Measurements from ENCODE around the gene HAGH.

Gene HAGH

DNA sequence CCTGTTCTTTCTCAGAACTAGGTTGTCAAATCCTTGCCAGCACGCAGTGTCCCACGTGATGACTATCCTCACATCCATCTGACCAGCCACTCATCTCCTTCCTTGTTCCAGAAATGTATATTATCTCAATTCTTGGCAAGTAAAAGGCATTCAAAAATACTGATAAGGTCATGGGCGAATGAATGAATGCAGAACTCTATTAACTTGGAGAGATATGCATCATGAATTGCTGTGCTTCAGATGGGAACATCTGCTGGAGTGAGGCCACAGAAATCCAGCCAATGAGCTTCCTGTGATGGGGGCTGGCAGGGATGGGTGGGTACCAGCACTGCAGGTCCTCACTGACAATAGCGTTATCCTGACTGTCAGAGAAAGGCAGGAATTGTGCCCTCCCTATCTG, 19.4 kb upstream of the HAGH start:
- no peak overlapping the region for H3K27ac ChIP-seq (ENCODE audit: low read length)
- no peaks in the 10 kb centered on the region for H3K9me3 ChIP-seq (replicated peaks; ENCODE audit: insufficient read depth, low read length)
- H3K9ac ChIP-seq (ENCODE audit: low read length) = no peak overlapping the region
- no peak overlapping the region for H2AFZ ChIP-seq (ENCODE audit: low read length)
- H4K20me1 ChIP-seq (ENCODE audit: insufficient read depth, low read length) = no peaks in the 10 kb centered on the region
- no peak for DNase-seq
- H3K36me3 ChIP-seq (replicated peaks; ENCODE audit: insufficient read depth, low read length) = no peaks in the 10 kb centered on the region
- TF ChIP-seq EZH2 (optimal IDR thresholded peaks at IDR 0.05; ENCODE audit: low read depth, low read length) (no peak), CTCF (IDR thresholded peaks at IDR 0.05; ENCODE audit: low read length) (no peak), EZH2phosphoT487 (IDR thresholded peaks at IDR 0.05; ENCODE audit: low read length) (no peak)
- peaks cover 7% of the 10 kb centered on the region for H3K27me3 ChIP-seq (replicated peaks; ENCODE audit: insufficient read depth, low read length)
- H3K79me2 ChIP-seq (ENCODE audit: low read length) = no peaks in the 10 kb centered on the region
- no peaks in the 10 kb centered on the region for H3K9me2 ChIP-seq (replicated peaks; ENCODE audit: insufficient read depth, low read length)
- no peak overlapping the region for H3K4me3 ChIP-seq (ENCODE audit: low read length)
- H3F3A ChIP-seq (ENCODE audit: insufficient read depth, low read length) = no peaks in the 10 kb centered on the region
- H3K4me2 ChIP-seq (ENCODE audit: low read depth, low read length) = no peak overlapping the region
- no peaks in the 10 kb centered on the region for H3K4me1 ChIP-seq (ENCODE audit: low read length)

DNA sequence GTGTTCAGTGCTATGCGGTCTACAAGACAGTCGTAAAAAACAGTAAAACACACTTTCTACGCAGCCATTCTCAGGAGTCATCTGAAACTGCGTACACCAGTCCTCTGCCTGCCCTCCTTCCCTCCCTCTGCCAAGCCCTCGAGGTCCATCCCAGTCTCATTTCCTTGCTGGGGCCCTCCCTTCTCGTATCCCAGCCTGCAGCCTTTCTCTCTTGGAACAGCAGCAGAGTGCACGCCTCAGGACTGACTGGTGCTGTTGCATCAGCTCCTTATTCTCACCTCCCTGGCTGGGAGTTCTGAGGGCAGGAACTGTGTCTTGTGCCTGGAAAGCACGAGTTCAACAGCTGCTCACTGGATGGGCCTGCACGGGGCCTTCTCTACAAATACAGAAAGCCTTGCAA, 12.9 kb upstream of the HAGH start:
- H4K20me1 ChIP-seq (ENCODE audit: insufficient read depth, low read length) = no peaks in the 10 kb centered on the region
- no peaks in the 10 kb centered on the region for H3K9me2 ChIP-seq (replicated peaks; ENCODE audit: insufficient read depth, low read length)
- TF ChIP-seq EZH2phosphoT487 (IDR thresholded peaks at IDR 0.05; ENCODE audit: low read length) (no peak), EZH2 (optimal IDR thresholded peaks at IDR 0.05; ENCODE audit: low read depth, low read length) (no peak), CTCF (IDR thresholded peaks at IDR 0.05; ENCODE audit: low read length) (no peak)
- H3K27me3 ChIP-seq (replicated peaks; ENCODE audit: insufficient read depth, low read length) = no peaks in the 10 kb centered on the region
- H2AFZ ChIP-seq (ENCODE audit: low read length) = no peak overlapping the region
- H3F3A ChIP-seq (ENCODE audit: insufficient read depth, low read length) = no peaks in the 10 kb centered on the region
- no peaks in the 10 kb centered on the region for H3K9me3 ChIP-seq (replicated peaks; ENCODE audit: insufficient read depth, low read length)
- H3K4me3 ChIP-seq (ENCODE audit: low read length) = no peak overlapping the region
- H3K36me3 ChIP-seq (replicated peaks; ENCODE audit: insufficient read depth, low read length) = no peaks in the 10 kb centered on the region
- H3K4me1 ChIP-seq (ENCODE audit: low read length) = no peaks in the 10 kb centered on the region
- DNase-seq = no peak
- H3K9ac ChIP-seq (ENCODE audit: low read length) = no peak overlapping the region
- H3K79me2 ChIP-seq (ENCODE audit: low read length) = no peaks in the 10 kb centered on the region
- no peak overlapping the region for H3K27ac ChIP-seq (ENCODE audit: low read length)
- no peak overlapping the region for H3K4me2 ChIP-seq (ENCODE audit: low read depth, low read length)

GRCh38 chr16:1834096-1834495, 7.5 kb upstream of the HAGH start:
- Histone ChIP-seq H3K36me3 (replicated peaks; ENCODE audit: insufficient read depth, low read length) (no peaks in the 10 kb centered on the region), H3K4me3 (ENCODE audit: low read length) (no peak overlapping the region), H3K27me3 (replicated peaks; ENCODE audit: insufficient read depth, low read length) (no peaks in the 10 kb centered on the region), H3K4me2 (ENCODE audit: low read depth, low read length) (no peak overlapping the region), H3K4me1 (ENCODE audit: low read length) (peaks cover 2% of the 10 kb centered on the region; the same call in 1 of the 2 replicates), H3F3A (ENCODE audit: insufficient read depth, low read length) (no peaks in the 10 kb centered on the region), H4K20me1 (ENCODE audit: insufficient read depth, low read length) (no peaks in the 10 kb centered on the region), H3K9me2 (replicated peaks; ENCODE audit: insufficient read depth, low read length) (no peaks in the 10 kb centered on the region), H2AFZ (ENCODE audit: low read length) (no peak overlapping the region), H3K27ac (ENCODE audit: low read length) (no peak overlapping the region), H3K79me2 (ENCODE audit: low read length) (peaks cover 4% of the 10 kb centered on the region), H3K9me3 (replicated peaks; ENCODE audit: insufficient read depth, low read length) (no peaks in the 10 kb centered on the region), H3K9ac (ENCODE audit: low read length) (no peak overlapping the region)
- TF ChIP-seq EZH2 (optimal IDR thresholded peaks at IDR 0.05; ENCODE audit: low read depth, low read length) (no peak), EZH2phosphoT487 (IDR thresholded peaks at IDR 0.05; ENCODE audit: low read length) (no peak), CTCF (IDR thresholded peaks at IDR 0.05; ENCODE audit: low read length) (no peak)
- DNase-seq = no peak
